Fibroblast of skin of scalp (primary cell): ENCODE results near the gene MAFB.
A peak's percentile ranks its signal among the peaks of the same experiment; 100 is the strongest.

Source experiments
- DNase-seq: peaks from one replicate; pipeline ENCODE4 v3.0.0-alpha.2; 2013

Gene MAFB

GRCh38 chr20:40654876-40655275 is 34.2 kb downstream of the MAFB start:
- DNase-seq = peak; percentile 78

- peak; percentile 77 for DNase-seq
Measured at GRCh38 chr20:40652441-40652987, 36.5 kb downstream of the MAFB start.

- DNase-seq = peak; percentile 86
Measured at GRCh38 chr20:40651151-40651550, 37.9 kb downstream of the MAFB start.

- DNase-seq = no peak
Measured at GRCh38 chr20:40650707-40651106, 38.3 kb downstream of the MAFB start.

- no peak for DNase-seq
Measured at GRCh38 chr20:40648210-40649072, 40.6 kb downstream of the MAFB start.

GRCh38 chr20:40646813-40647212 is 42.2 kb downstream of the MAFB start:
- no peak for DNase-seq

GRCh38 chr20:40646361-40646760 is 42.7 kb downstream of the MAFB start:
- DNase-seq = peak; percentile 18

- no peak for DNase-seq
Measured at GRCh38 chr20:40644863-40645262, 44.2 kb downstream of the MAFB start.

GRCh38 chr20:40643891-40644290 is 45.1 kb downstream of the MAFB start:
- no peak for DNase-seq

GRCh38 chr20:40641809-40642208 is 47.2 kb downstream of the MAFB start:
- DNase-seq = no peak

GRCh38 chr20:40641202-40641601 is 47.8 kb downstream of the MAFB start:
- no peak for DNase-seq

- DNase-seq = no peak
Measured at GRCh38 chr20:40640667-40641066, 48.4 kb downstream of the MAFB start.

- no peak for DNase-seq
Measured at GRCh38 chr20:40639676-40640355, 49.2 kb downstream of the MAFB start.

GRCh38 chr20:40639132-40639531 is 49.9 kb downstream of the MAFB start:
- DNase-seq = no peak

GRCh38 chr20:40638414-40638813 is 50.6 kb downstream of the MAFB start:
- DNase-seq = no peak

- DNase-seq = no peak
Measured at GRCh38 chr20:40637176-40637575, 51.9 kb downstream of the MAFB start.

- DNase-seq = no peak
Measured at GRCh38 chr20:40636486-40636885, 52.5 kb downstream of the MAFB start.

GRCh38 chr20:40635971-40636370 is 53.1 kb downstream of the MAFB start:
- no peak for DNase-seq
